HG02798 (cell line): ENCODE data around the gene SELENOS.

Experiments used
- ATAC-seq: cut with Tn5 transposase; IDR thresholded peaks from one replicate; pipeline ENCODE4 v1.9.1; 2021; ENCODE audit warnings: mild to moderate bottlenecking; ENCODE audit not compliant: unreplicated experiment, poor library complexity

SELENOS gene

GRCh38 chr15:101283931-101284330, 6.6 kb upstream of the SELENOS start:
- ATAC-seq = no peak

DNA sequence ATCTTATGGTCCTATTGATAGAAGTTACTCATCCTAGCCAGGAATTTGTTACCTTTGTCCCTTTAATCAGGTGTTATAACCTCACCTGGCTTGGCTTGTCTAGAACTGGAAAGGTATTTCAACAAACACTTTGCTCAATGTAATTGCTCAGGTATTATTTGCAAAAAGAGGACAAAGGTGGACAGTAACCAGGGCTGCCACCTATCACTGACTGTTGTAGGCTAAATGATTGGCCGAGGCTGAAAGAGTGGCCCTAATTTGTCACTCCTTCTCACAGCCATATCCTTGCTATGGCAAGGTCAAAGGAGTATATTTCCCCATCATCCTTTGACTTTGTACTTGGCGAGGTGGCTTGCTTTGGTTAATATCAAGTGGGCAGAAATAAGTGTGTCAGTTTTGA, 2.7 kb upstream of the SELENOS start:
- ATAC-seq = no peak

DNA sequence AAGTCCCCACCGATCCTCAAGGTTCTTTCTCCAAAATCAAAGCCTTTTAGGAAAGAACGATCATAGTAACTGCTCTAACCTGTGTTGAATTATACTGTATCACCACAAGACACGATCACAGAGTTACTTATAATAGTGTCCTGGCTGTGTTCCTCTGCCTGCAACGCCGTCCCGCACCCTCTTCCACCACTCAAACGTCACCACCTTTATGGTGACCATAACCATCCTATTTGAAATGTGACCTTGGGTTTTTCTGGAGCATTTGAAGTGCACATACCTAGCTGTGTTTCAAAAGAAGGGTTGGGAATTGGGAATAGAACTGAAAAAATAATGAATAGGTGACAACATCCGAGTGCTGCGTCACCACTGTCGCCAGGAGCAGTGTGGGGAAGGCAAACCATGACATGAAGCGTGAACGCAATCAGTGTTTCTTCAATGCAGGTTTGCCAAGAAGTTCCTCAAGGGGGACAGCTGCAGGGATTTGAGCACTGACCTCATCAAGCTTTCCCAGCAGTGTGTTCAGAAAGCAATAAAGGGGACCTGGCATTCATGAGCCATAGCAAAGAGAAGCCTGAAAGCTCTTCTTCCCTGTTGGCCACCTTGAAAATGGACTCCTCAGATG, 769 bp upstream of the SELENOS start:
- no peak for ATAC-seq

GRCh38 chr15:101276501-101277037, 716 bp downstream of the SELENOS start:
- ATAC-seq = peak; percentile 59

DNA sequence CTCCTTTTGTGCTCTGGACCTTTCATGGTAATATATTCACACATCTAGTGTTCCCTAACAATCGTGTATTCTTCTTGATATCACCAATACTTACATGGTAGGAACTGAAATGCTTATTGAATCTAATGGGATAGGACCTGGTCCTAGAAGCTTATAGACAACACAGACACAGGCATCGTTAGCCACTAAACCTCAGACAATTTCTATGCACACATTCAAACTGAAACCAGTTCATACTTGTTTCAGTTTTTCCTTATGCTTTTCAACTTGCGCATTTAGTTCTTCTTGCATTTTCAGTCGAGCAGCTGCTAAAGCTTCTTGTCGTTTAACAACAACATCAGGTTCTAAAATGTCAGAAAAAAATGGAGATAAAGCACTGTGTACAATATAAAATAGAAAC, 2.3 kb downstream of the SELENOS start:
- ATAC-seq = peak; percentile 36

- no peak for ATAC-seq
Measured at GRCh38 chr15:101273534-101273933, 3.8 kb downstream of the SELENOS start.

DNA sequence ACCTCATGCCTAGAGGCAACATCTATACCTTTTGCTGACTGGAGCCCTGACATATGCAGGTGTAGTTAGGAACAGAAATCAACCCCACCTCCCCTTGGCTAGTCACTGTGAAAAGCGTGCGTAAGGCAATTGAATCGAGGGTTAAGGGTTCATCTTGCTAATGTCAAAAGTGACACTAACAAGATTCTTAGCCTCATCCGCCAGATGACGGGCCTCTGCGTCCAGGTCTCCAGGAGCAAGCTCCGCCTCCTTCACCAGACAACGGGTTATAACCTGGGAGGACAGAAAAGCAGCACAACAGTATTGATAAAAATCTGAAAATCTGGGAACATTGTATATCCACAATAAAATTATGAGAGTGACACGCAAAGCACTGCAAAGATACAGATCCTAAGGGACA, 4.7 kb downstream of the SELENOS start:
- no peak for ATAC-seq

GRCh38 chr15:101269479-101270223, 7.6 kb downstream of the SELENOS start:
- ATAC-seq = no peak

- ATAC-seq = no peak
Measured at GRCh38 chr15:101267320-101268104, 9.8 kb downstream of the SELENOS start.

DNA sequence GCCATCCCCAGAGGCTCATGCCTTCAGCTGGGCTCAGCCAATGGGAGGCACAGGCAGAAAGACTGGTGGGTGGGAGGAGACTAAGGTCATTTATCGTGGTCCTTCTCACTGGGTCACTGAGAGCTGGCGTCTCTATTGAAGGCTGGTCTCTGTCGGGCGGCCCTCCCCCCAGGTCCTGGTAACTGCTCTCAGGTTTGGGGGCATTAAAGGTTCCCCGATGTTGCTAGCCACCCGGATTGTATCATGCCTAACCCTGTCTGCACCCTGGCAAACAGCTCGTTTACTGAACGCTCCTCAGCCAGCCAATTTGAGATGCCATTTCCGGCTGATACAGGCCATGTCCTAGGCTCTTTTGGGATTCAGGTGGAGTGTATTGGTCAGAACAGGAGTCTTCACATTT, 10.5 kb downstream of the SELENOS start:
- ATAC-seq = no peak

DNA sequence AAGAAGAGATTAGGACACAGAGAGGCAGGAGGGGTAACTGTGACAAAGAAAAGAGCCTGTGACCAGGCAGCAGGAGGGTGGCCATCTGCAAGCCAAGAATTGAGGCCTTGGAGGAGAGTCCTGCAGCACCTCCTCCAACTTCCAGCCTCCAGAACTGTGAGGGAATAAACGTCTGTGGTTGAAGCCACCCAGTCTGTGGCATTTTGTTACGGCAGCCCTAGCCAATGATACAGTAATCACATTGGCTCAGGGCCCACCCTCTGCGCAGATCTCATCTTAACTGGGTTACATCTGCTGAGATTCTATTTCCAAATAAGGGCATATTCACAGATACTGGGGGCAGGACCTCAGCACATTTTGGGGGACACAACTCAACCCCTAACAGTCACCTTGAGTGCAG, 11.3 kb downstream of the SELENOS start:
- ATAC-seq = no peak

DNA sequence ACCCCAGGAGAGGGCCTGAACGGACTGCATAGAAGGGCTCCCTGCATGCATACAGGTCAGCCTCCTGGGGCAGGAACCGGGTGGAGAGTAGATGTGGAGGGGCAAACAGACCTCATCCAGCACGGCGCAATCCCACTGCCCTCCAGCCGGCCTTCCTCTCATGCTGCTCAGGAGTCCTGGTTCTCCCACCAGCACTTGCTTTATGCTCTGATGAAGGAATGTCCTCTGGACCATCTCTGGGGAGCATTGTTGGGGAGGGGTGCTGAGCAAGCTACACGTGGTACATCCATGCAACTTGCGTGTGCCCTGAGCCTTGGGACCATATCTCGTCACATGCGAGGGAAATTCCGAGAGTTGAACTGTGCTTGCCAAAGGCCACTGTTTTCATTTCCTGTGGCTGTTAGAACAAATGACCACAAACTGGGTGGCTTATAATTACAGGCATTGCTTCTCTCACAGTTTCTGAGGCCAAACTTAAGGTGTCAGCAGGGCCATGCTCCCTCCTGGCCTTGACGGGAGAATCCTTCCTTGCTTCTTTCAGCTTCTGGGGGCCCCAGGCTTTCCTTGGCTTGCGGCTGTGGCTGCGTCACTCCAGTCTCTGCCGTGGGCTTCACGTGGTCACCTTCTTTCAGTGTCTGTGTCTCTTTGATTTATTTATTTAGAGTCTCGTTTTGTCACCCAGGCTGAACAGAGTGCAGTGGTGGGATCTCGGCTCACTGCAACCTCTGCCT, 12.2 kb downstream of the SELENOS start:
- peak; percentile 71 for ATAC-seq

GRCh38 chr15:101264011-101264410, 13.3 kb downstream of the SELENOS start:
- no peak for ATAC-seq

DNA sequence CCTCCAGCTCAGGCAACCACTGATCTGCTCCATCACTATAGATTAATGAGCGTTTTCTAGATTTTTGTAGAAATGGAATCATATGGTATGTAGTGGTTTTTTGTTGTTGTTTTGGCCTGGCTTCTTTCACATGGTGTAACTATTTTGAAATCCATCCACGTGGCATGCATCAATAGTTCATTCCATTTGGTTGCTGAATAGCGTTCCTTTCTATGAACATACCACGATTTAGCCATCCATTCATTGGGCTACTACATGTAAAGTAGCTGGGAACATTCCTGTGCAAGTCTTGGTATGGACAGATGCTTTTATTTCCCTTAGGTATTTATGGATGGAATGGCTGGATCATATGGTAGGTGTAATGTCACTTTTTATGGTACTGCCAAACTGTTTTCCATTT, 14.7 kb downstream of the SELENOS start:
- no peak for ATAC-seq

- ATAC-seq = peak; percentile 84
Measured at GRCh38 chr15:101258238-101259144, 18.8 kb downstream of the SELENOS start.

- ATAC-seq = no peak
Measured at GRCh38 chr15:101256757-101257156, 20.5 kb downstream of the SELENOS start.

- ATAC-seq = no peak
Measured at GRCh38 chr15:101255615-101256241, 21.6 kb downstream of the SELENOS start.

- no peak for ATAC-seq
Measured at GRCh38 chr15:101255051-101255395, 22.3 kb downstream of the SELENOS start.
